SK-N-MC (cell line): Measurements from ENCODE around the gene SETD2.
A peak's percentile ranks its signal among the peaks of the same experiment; 100 is the strongest.

Source experiments
- DNase-seq: peaks from one replicate; pipeline ENCODE4 v3.0.0-alpha.2; 2011; ENCODE audit warnings: low read depth, low spot score
- H3K27ac ChIP-seq: fragments of 200-600 bp; sonication (generic); 2 replicates; pipeline ENCODE4 v1.5.1; 2016; ENCODE audit warnings: mixed run types
- H3K36me3 ChIP-seq: fragments of 200-600 bp; sonication (generic); 2 replicates; pipeline ENCODE4 v1.6.1; 2017; ENCODE audit warnings: antibody characterized with exemption, low read length, mixed read lengths; ENCODE audit not compliant: insufficient read depth
- H3K4me3 ChIP-seq: fragments of 200-600 bp; sonication (generic); 2 replicates; pipeline ENCODE4 v1.5.1; 2016
- H3K9ac ChIP-seq: fragments of 200-600 bp; sonication (generic); 2 replicates; pipeline ENCODE4 v1.8.0; 2017; ENCODE audit warnings: mixed run types, mixed read lengths; ENCODE audit not compliant: insufficient read length
- H3K9me3 ChIP-seq: fragments of 200-600 bp; sonication (generic); 2 replicates; pipeline ENCODE4 v1.6.1; 2017; ENCODE audit warnings: low read depth, mild to moderate bottlenecking, antibody characterized with exemption, low read length, moderate library complexity, mixed read lengths
- EZH2 ChIP-seq: fragments of 200-600 bp; sonication (generic); IDR thresholded peaks from one replicate; pipeline ENCODE4 v1.6.1; 2017; ENCODE audit warnings: antibody characterized with exemption
- FOXP2 ChIP-seq: optimal IDR thresholded peaks from 2 replicates; pipeline ENCODE3; 2011; ENCODE audit warnings: mild to moderate bottlenecking, moderate library complexity; ENCODE audit not compliant: insufficient read depth; ENCODE audit errors: extremely low read length, control extremely low read depth
- POLR2AphosphoS5 ChIP-seq: IDR thresholded peaks from 2 replicates; pipeline ENCODE4 v1.6.1; 2012; ENCODE audit warnings: mild to moderate bottlenecking, low read depth, low read length, borderline replicate concordance

SETD2 gene

DNA sequence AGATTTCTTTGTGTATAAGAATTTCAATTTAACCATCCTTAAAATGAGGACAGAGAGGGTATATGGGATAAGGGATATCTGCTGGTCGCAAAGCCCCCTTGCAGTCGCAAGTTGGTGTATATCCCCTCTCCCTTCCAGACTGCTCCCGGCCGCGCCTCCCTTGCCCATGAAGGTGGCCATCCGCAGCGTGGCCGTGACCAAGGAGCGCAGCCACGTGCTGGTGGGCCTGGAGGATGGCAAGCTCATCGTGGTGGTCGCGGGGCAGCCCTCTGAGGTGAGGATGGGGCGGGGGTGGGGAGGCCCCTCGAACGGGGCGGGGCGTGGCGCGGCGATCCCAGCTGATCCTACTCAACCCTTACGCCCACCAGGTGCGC lies 155.1 kb downstream of the SETD2 start:
- no peaks in the 10 kb centered on the region for H3K9me3 ChIP-seq
- 0 out of 2 replicates have a peak overlapping the region, but pooled peaks have one; percentile 12 for H3K4me3 ChIP-seq
- H3K9ac ChIP-seq = no peak overlapping the region
- DNase-seq = no peak
- H3K36me3 ChIP-seq = no peaks in the 10 kb centered on the region
- H3K27ac ChIP-seq = no peak overlapping the region
- TF ChIP-seq EZH2 = no peak
- TF ChIP-seq POLR2AphosphoS5 = no peak
- no peak for TF ChIP-seq FOXP2

DNA sequence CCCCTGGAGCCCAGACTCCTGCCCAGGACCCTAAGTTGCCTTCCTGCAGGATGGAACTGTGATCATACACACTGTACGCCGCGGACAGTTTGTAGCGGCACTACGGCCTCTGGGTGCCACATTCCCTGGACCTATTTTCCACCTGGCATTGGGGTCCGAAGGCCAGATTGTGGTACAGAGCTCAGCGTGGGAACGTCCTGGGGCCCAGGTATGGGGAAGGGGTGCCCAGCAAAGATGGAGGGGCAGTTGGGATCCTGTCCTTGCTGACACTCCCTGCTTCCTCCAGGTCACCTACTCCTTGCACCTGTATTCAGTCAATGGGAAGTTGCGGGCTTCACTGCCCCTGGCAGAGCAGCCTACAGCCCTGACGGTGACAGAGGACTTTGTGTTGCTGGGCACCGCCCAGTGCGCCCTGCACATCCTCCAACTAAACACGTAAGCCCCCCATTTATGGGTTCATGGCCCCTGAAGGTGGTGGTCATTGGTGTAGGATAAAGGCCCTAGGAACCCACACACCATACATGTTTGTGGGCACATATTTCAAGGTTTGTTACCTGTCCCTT lies 155.6 kb downstream of the SETD2 start:
- Histone ChIP-seq H3K27ac (no peak overlapping the region), H3K9me3 (no peaks in the 10 kb centered on the region), H3K36me3 (no peaks in the 10 kb centered on the region), H3K9ac (no peak overlapping the region), H3K4me3 (no peak overlapping the region)
- DNase-seq = no peak
- no peak for TF ChIP-seq EZH2
- TF ChIP-seq FOXP2 = no peak
- no peak for TF ChIP-seq POLR2AphosphoS5

DNA sequence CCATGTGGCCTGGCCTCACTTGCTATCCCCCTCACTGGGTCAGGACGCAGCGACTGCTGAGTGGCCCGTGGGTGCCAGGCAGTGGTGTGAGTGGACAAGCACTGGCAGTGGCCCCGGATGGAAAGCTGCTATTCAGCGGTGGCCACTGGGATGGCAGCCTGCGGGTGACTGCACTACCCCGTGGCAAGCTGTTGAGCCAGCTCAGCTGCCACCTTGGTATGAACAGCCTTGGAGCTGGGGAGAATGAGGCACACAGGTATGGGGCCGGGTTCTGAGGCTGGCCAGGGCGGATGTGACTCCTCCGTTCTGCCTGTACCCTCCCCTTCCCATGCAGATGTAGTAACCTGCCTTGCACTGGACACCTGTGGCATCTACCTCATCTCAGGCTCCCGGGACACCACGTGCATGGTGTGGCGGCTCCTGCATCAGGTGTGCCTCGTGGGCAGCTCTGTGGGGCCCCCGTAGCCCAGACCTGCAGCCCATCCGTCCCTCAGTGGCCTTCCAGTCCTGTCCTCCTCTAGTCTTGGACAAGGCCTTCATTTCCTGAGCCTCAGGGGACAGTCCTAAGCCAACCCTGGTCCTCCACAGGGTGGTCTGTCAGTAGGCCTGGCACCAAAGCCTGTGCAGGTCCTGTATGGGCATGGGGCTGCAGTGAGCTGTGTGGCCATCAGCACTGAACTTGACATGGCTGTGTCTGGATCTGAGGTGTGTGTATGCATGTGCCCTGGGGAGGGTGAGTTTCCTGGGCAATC lies 156.3 kb downstream of the SETD2 start:
- no peak overlapping the region for H3K4me3 ChIP-seq
- no peak for DNase-seq
- no peaks in the 10 kb centered on the region for H3K9me3 ChIP-seq
- TF ChIP-seq FOXP2 = no peak
- TF ChIP-seq EZH2 = no peak
- TF ChIP-seq POLR2AphosphoS5 = no peak
- H3K9ac ChIP-seq = no peak overlapping the region
- no peak overlapping the region for H3K27ac ChIP-seq
- H3K36me3 ChIP-seq = no peaks in the 10 kb centered on the region

DNA sequence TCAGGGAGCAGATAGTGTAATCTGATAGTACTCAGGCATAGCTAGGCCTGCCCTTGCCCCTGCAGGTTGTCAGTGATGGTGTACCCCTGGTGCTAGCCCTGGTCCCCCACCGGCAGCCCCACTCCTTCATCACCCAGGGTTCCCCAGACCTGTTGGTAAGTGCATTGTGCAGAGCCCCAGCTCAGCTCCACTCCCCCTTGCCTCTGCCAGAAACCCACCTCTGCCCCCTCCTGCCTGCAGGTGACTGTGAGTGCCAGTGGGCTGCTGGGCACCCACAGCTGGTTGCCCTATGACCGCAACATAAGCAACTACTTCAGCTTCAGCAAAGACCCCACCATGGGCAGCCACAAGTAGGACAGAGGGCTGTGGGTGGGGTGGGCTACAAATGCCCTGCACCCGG lies 156.9 kb downstream of the SETD2 start:
- no peak for DNase-seq
- H3K36me3 ChIP-seq = no peaks in the 10 kb centered on the region
- H3K9me3 ChIP-seq = no peaks in the 10 kb centered on the region
- no peak for TF ChIP-seq POLR2AphosphoS5
- no peak for TF ChIP-seq FOXP2
- TF ChIP-seq EZH2 = no peak
- no peak overlapping the region for H3K9ac ChIP-seq
- H3K4me3 ChIP-seq = no peak overlapping the region
- H3K27ac ChIP-seq = no peak overlapping the region

DNA sequence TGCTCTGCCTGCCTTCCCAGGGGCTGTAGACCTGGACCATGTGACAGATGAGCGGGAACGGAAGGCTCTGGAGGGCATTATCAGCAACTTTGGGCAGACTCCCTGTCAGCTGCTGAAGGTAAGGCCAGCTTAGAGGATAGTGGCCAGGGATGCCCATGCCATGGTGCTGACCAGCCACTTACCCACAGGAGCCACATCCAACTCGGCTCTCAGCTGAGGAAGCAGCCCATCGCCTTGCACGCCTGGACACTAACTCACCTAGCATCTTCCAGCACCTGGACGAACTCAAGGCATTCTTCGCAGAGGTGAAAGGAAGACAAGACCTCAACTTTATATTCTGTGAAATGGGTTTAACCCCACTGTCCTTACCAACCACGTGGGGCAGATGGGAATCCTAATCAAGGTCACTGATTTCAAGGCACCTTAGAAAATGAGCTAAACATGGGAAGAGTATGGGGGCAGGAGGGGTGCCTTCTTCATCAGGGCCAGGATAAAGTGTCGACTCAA lies 157.7 kb downstream of the SETD2 start:
- Histone ChIP-seq H3K9me3 (no peaks in the 10 kb centered on the region), H3K36me3 (no peaks in the 10 kb centered on the region), H3K4me3 (no peak overlapping the region), H3K9ac (no peak overlapping the region), H3K27ac (no peak overlapping the region)
- no peak for TF ChIP-seq FOXP2
- no peak for TF ChIP-seq EZH2
- no peak for DNase-seq

DNA sequence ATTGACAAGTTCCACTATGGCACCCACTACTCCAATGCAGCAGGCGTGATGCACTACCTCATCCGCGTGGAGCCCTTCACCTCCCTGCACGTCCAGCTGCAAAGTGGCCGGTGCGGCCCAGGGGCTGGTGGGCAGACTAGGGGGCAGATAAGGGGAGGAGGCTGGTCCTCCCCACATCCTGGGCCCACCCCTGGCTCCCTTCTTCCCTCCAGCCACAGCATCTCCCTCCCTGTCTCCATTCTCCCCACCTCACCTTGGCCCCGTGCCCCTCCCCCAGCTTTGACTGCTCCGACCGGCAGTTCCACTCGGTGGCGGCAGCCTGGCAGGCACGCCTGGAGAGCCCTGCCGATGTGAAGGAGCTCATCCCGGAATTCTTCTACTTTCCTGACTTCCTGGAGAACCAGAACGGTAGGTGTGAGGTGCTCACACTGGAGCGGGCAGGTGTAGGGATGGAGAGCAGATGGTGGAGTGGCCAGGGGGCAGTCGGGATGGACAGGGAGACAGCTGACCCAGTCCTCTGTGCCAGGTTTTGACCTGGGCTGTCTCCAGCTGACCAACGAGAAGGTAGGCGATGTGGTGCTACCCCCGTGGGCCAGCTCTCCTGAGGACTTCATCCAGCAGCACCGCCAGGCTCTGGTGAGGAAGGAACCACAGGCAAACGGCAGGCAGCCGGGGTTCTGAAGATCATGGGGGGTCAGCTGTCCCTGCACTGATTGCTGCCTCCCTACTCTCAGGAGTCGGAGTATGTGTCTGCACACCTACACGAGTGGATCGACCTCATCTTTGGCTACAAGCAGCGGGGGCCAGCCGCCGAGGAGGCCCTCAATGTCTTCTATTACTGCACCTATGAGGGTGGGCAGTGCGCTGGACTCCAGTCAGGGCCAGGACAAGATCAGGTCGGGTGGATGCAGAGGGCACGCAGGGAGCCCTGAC lies 158.4 kb downstream of the SETD2 start:
- TF ChIP-seq FOXP2 (no peak), EZH2 (no peak), POLR2AphosphoS5 (no peak)
- H3K9ac ChIP-seq = no peak overlapping the region
- no peaks in the 10 kb centered on the region for H3K9me3 ChIP-seq
- H3K36me3 ChIP-seq = no peaks in the 10 kb centered on the region
- DNase-seq = no peak
- no peak overlapping the region for H3K27ac ChIP-seq
- H3K4me3 ChIP-seq = no peak overlapping the region

DNA sequence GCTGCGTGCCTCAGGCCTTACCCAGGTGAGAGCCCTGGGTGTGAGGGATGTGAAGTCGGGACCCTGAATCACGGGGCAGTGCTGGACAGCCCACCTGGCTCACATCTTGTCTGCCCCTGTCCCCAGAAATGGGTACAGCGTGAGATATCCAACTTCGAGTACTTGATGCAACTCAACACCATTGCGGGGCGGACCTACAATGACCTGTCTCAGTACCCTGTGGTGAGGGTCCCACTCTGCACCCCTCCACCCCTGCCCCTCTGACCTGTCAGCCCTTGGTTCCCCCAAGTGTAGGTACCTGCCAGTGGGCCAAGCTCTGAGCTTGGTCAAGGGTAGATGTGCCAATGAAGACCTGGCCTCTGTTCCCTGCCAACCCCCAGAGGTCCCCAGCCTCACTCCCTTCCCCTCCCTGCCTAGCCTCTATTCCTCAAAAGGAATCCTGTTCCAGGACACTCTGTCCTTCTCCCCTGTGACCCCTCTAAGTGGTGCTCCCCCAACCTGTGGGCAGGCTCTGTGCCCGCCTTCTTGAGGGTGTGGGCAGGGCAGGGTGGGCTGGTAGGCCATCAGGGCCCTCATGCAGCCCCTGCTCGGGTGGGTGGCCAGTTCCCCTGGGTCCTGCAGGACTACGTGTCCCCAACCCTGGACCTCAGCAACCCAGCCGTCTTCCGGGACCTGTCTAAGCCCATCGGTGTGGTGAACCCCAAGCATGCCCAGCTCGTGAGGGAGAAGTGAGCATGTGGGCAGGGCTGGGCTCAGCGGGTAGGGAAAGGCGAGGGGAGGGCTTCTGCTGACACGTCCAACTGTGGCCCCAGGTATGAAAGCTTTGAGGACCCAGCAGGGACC lies 159.3 kb downstream of the SETD2 start:
- Histone ChIP-seq H3K36me3 (no peaks in the 10 kb centered on the region), H3K9ac (no peak overlapping the region)

More for the DNA sequence above, 159.3 kb downstream of the SETD2 start:
- DNase-seq = no peak
- no peak overlapping the region for H3K4me3 ChIP-seq
- H3K27ac ChIP-seq = no peak overlapping the region
- H3K9me3 ChIP-seq = no peaks in the 10 kb centered on the region
- no peak for TF ChIP-seq EZH2
- no peak for TF ChIP-seq POLR2AphosphoS5
- TF ChIP-seq FOXP2 = no peak
